H1 (cell line): ENCODE data around the gene R3HCC1L. TPM values are rescaled to one million over a fixed set of nuclear protein-coding genes. Genes with fewer than 3 reads are reported as not detected.

Source experiments
- CTCF ChIA-PET: fragments of 300-600 bp; sonication (Branson Sonifier 250); formaldehyde crosslinking; loops from one replicate; lab custom pipeline; 2021; ENCODE audit not compliant: partially characterized antibody; lab: Charles Lee
- POLR2A ChIA-PET: fragments of 300-600 bp; sonication (Branson Sonifier 250); formaldehyde crosslinking; loops from one replicate; lab custom pipeline; 2021; ENCODE audit warnings: inconsistent platforms; ENCODE audit not compliant: partially characterized antibody; lab: Charles Lee
- DNase-seq, 2 experiments: peaks; one replicate each; pipeline versions ENCODE4 v3.0.0 to v3.0.0-alpha.2; 2010 to 2022; ENCODE audit warnings: low spot score in 2 of 2, low read depth in 1 of 2, mixed read lengths in 1 of 2
- FAIRE-seq: peaks from 2 replicates; lab custom pipeline; 2011; peaks lifted over from hg19 to GRCh38; lab: Jason Lieb, UNC
- H2AFZ ChIP-seq: 2 replicates; pipeline ENCODE4 v1.8.1; 2012; ENCODE audit warnings: low read length, inconsistent platforms
- H2AK5ac ChIP-seq: 2 replicates; pipeline ENCODE4 v1.6.1; 2013; ENCODE audit warnings: low read depth, low read length
- H2BK120ac ChIP-seq: replicated peaks from 2 replicates; pipeline ENCODE3; 2013; ENCODE audit warnings: low read depth, low read length, inconsistent platforms
- H2BK12ac ChIP-seq: 2 replicates; pipeline ENCODE4 v1.6.1; 2013; ENCODE audit warnings: low read depth, low read length
- H2BK15ac ChIP-seq: 2 replicates; pipeline ENCODE4 v1.6.1; 2013; ENCODE audit warnings: low read length
- H2BK20ac ChIP-seq: 2 replicates; pipeline ENCODE4 v1.6.1; 2013; ENCODE audit warnings: low read length
- H2BK5ac ChIP-seq: 2 replicates; pipeline ENCODE4 v1.6.1; 2013; ENCODE audit warnings: low read depth, low read length
- H3K14ac ChIP-seq: 2 replicates; pipeline ENCODE4 v1.6.1; 2013; ENCODE audit warnings: inconsistent platforms; ENCODE audit not compliant: insufficient read length
- H3K18ac ChIP-seq: 2 replicates; pipeline ENCODE4 v1.6.1; 2013; ENCODE audit warnings: low read length; ENCODE audit errors: extremely low read depth
- H3K23ac ChIP-seq: 2 replicates; pipeline ENCODE4 v1.6.1; 2013; ENCODE audit warnings: inconsistent platforms; ENCODE audit not compliant: insufficient read length
- H3K23me2 ChIP-seq: 2 replicates; pipeline ENCODE4 v1.6.1; 2013; ENCODE audit warnings: low read depth, low read length
- H3K27ac ChIP-seq: 2 replicates; pipeline ENCODE4 v1.6.1; 2011; ENCODE audit warnings: low read depth, low read length, inconsistent platforms
- H3K27me3 ChIP-seq, 4 experiments: replicated peaks in 1 of 4; 1 replicate in 1 of 4; 2 replicates in 3 of 4; pipeline versions ENCODE4 v1.6.1 to v1.8.1; 2011 to 2013; ENCODE audit warnings: low read length in 3 of 4, mild to moderate bottlenecking in 3 of 4, inconsistent platforms in 2 of 4, mixed read lengths in 2 of 4, moderate library complexity in 1 of 4; ENCODE audit not compliant: control insufficient read depth in 3 of 4, insufficient read depth in 3 of 4; ENCODE audit errors: extremely low read depth in 1 of 4
- H3K36me3 ChIP-seq, 4 experiments: 2 replicates each; pipeline versions ENCODE4 v1.6.1 to v1.8.1; 2011 to 2013; ENCODE audit warnings: mild to moderate bottlenecking in 4 of 4, low read length in 3 of 4, moderate library complexity in 2 of 4, control low read depth in 1 of 4, inconsistent platforms in 1 of 4; ENCODE audit not compliant: insufficient read depth in 4 of 4, control insufficient read depth in 2 of 4
- H3K4ac ChIP-seq: replicated peaks from 2 replicates; pipeline ENCODE3; 2013; ENCODE audit warnings: low read length, low read depth, mixed read lengths, inconsistent platforms; ENCODE audit not compliant: insufficient read length
- H3K4me1 ChIP-seq, 4 experiments: replicated peaks in 1 of 4; 1 replicate in 1 of 4; 2 replicates in 3 of 4; pipeline versions ENCODE4 v1.6.1 to v1.8.1; 2011 to 2013; ENCODE audit warnings: low read length in 3 of 4, inconsistent platforms in 2 of 4, mixed read lengths in 1 of 4; ENCODE audit not compliant: insufficient read depth in 4 of 4, control insufficient read depth in 3 of 4
- H3K4me2 ChIP-seq, 2 experiments: 2 replicates each; pipeline versions ENCODE4 v1.6.1 to v1.8.1; 2011 to 2013; ENCODE audit warnings: low read depth in 2 of 2, low read length in 2 of 2, control low read depth in 1 of 2, inconsistent platforms in 1 of 2, mild to moderate bottlenecking in 1 of 2; ENCODE audit not compliant: insufficient read depth in 1 of 2
- H3K4me3 ChIP-seq, 4 experiments: fragments of 200-600, 300-600 bp in 1 of 4; sonication (generic), shearing (Covaris generic), sonication (Bioruptor Twin) in 1 of 4; 2 replicates each; pipeline versions ENCODE4 v1.5.1 to v1.8.1; 2011 to 2016; ENCODE audit warnings: low read length in 4 of 4, low read depth in 3 of 4, control low read depth in 2 of 4, inconsistent platforms in 2 of 4, mild to moderate bottlenecking in 2 of 4, mixed read lengths in 1 of 4, moderate library complexity in 1 of 4; ENCODE audit not compliant: insufficient read depth in 2 of 4; ENCODE audit errors: extremely low read depth in 1 of 4
- H3K56ac ChIP-seq: replicated peaks from 2 replicates; pipeline ENCODE3; 2013; ENCODE audit warnings: low read depth, mild to moderate bottlenecking, mixed read lengths, low read length, inconsistent platforms; ENCODE audit not compliant: insufficient read length
- H3K79me1 ChIP-seq: 2 replicates; pipeline ENCODE4 v1.6.1; 2013; ENCODE audit warnings: low read depth, low read length, control low read depth
- H3K79me2 ChIP-seq, 2 experiments: 2 replicates each; pipeline versions ENCODE4 v1.6.1 to v1.8.1; 2012 to 2013; ENCODE audit warnings: low read length in 2 of 2, mild to moderate bottlenecking in 2 of 2, inconsistent platforms in 1 of 2; ENCODE audit not compliant: insufficient read depth in 2 of 2, control insufficient read depth in 1 of 2
- H3K9ac ChIP-seq, 4 experiments: replicated peaks in 1 of 4; 1 replicate in 1 of 4; 2 replicates in 3 of 4; pipeline versions ENCODE4 v1.6.1 to v1.8.1; 2011 to 2013; ENCODE audit warnings: low read depth in 3 of 4, low read length in 3 of 4, control low read depth in 2 of 4, mild to moderate bottlenecking in 2 of 4, moderate library complexity in 2 of 4, inconsistent platforms in 1 of 4; ENCODE audit errors: extremely low read depth in 1 of 4
- H3K9me3 ChIP-seq, 2 experiments: 2 replicates each; pipeline versions ENCODE4 v1.6.1 to v1.8.1; 2012 to 2013; ENCODE audit warnings: mild to moderate bottlenecking in 2 of 2, moderate library complexity in 2 of 2, control low read depth in 1 of 2, inconsistent platforms in 1 of 2, low read depth in 1 of 2, low read length in 1 of 2, mixed read lengths in 1 of 2; ENCODE audit not compliant: insufficient read depth in 2 of 2
- H4K20me1 ChIP-seq, 2 experiments: replicated peaks in 1 of 2; 2 replicates each; pipeline versions ENCODE3 to v1.8.1; 2011 to 2013; ENCODE audit warnings: inconsistent platforms in 2 of 2, low read length in 2 of 2, mild to moderate bottlenecking in 1 of 2; ENCODE audit not compliant: insufficient read depth in 2 of 2, control insufficient read depth in 1 of 2
- H4K5ac ChIP-seq: 2 replicates; pipeline ENCODE4 v1.6.1; 2013; ENCODE audit warnings: low read length, low read depth, mixed read lengths, inconsistent platforms; ENCODE audit not compliant: insufficient read length
- H4K8ac ChIP-seq: 2 replicates; pipeline ENCODE4 v1.8.0; 2013; ENCODE audit warnings: mild to moderate bottlenecking, moderate library complexity, low read length, inconsistent platforms; ENCODE audit not compliant: insufficient read depth; ENCODE audit errors: extremely low read depth
- H4K91ac ChIP-seq: replicated peaks from 2 replicates; pipeline ENCODE3; 2013; ENCODE audit warnings: low read length, mixed read lengths, inconsistent platforms; ENCODE audit not compliant: insufficient read length
- BCL11A ChIP-seq, 2 experiments: IDR thresholded peaks; one replicate each; pipeline ENCODE4 v1.6.1; 2011; ENCODE audit warnings: low read depth in 2 of 2, low read length in 2 of 2, mild to moderate bottlenecking in 2 of 2
- CHD2 ChIP-seq: IDR thresholded peaks from 2 replicates; pipeline ENCODE4 v1.6.1; 2012; ENCODE audit warnings: low read length, improper control_type of control experiment
- CTBP2 ChIP-seq: IDR thresholded peaks from 2 replicates; pipeline ENCODE4 v1.7.0; 2011; ENCODE audit warnings: borderline replicate concordance, mild to moderate bottlenecking, moderate library complexity, mixed read lengths, low read length; ENCODE audit not compliant: insufficient read depth, insufficient read length
- E2F6 ChIP-seq: IDR thresholded peaks from 2 replicates; pipeline ENCODE4 v1.6.1; 2012; ENCODE audit warnings: inconsistent platforms
- GABPA ChIP-seq: IDR thresholded peaks from 2 replicates; pipeline ENCODE4 v1.6.1; 2011; ENCODE audit warnings: mild to moderate bottlenecking, low read length, moderate library complexity, borderline replicate concordance; ENCODE audit not compliant: insufficient read depth
- HDAC2 ChIP-seq, 2 experiments: fragments of 300-600 bp in 1 of 2; sonication (generic) in 1 of 2; IDR thresholded peaks; 2 replicates each; pipeline ENCODE4 v1.6.1; 2011 to 2012; ENCODE audit warnings: low read depth in 2 of 2, low read length in 2 of 2, mild to moderate bottlenecking in 2 of 2, moderate library complexity in 2 of 2, borderline replicate concordance in 1 of 2, inconsistent platforms in 1 of 2
- KDM4A ChIP-seq: IDR thresholded peaks from one replicate; pipeline ENCODE4 v1.7.1; 2012; ENCODE audit warnings: low read depth, mild to moderate bottlenecking, moderate library complexity, low read length, inconsistent platforms; ENCODE audit not compliant: severe bottlenecking
- PHF8 ChIP-seq: fragments of 200-600 bp; sonication (generic); conservative IDR thresholded peaks from 2 replicates; pipeline ENCODE4 v1.7.1; 2012; ENCODE audit warnings: low read depth, mild to moderate bottlenecking, inconsistent platforms, low read length, moderate library complexity
- SIRT6 ChIP-seq: IDR thresholded peaks from one replicate; pipeline ENCODE4 v1.7.1; 2012; ENCODE audit warnings: low read length, inconsistent platforms
- SP1 ChIP-seq: IDR thresholded peaks from 2 replicates; pipeline ENCODE4 v1.6.1; 2011; ENCODE audit warnings: low read depth, low read length
- TEAD4 ChIP-seq: IDR thresholded peaks from 2 replicates; pipeline ENCODE4 v1.6.1; 2012; ENCODE audit warnings: low read depth, low read length, inconsistent platforms, mixed read lengths
- YY1 ChIP-seq: IDR thresholded peaks from 2 replicates; pipeline ENCODE4 v1.6.1; 2011; ENCODE audit warnings: low read depth, mild to moderate bottlenecking, low read length
- WGBS, 2 experiments: shearing (Covaris generic) in 1 of 2; methylation state at CpG; one replicate each; pipeline versions ENCODE4 v1.1.6 to v1.1.7; 2013 to 2015; ENCODE audit warnings: low lambda C conversion rate in 2 of 2, mixed read lengths in 2 of 2, inconsistent platforms in 1 of 2, low coverage in 1 of 2, missing lambda C conversion rate in 1 of 2; ENCODE audit not compliant: insufficient replicate concordance in 2 of 2, insufficient coverage in 1 of 2, insufficient read length in 1 of 2; ENCODE audit errors: extremely low coverage in 1 of 2, missing lambda C conversion rate in 1 of 2; 5-methylcytosine and 5-hydroxymethylcytosine counted together
- polyA plus RNA-seq, 7 experiments: library from polyadenylated mRNA; depleted of rRNA in 3 of 7; stranded (reverse) in 5 of 7; unstranded in 2 of 7; fragments of >200 nt in 5 of 7; fragments of 200-250 nt in 2 of 7; gene quantifications; 1 replicate in 5 of 7; 2 replicates in 1 of 7; 4 replicates in 1 of 7; pipeline versions ENCODE4 v1.2.1 to v1.2.3, GENCODE V29; 2011 to 2013; ENCODE audit warnings: missing spikeins in 2 of 7, mixed read lengths in 2 of 7
- total RNA-seq: library from RNA; stranded (reverse); fragmentation: NEBNext Ultra II Directional; extraction: Animal tissue kit (Norgen Biotek cat#: 25700); gene quantifications from 2 replicates; pipeline ENCODE4 v1.2.1, GENCODE V29; 2021

Gene R3HCC1L
- total and polyA plus RNA-seq, 2 of the 8 experiments (the other 6 are each of a cell fraction or from before 2014, with no cell fraction given), result 6.9 to 13.9 TPM

GRCh38 chr10:98270073-98270740 lies 135.8 kb downstream of the R3HCC1L start:
- Histone ChIP-seq H4K91ac (no peak overlapping the region), H4K8ac (peak overlapping the region; percentile 7; the same call in 1 of the 2 replicates), H2BK120ac (no peak overlapping the region), H3K4ac (no peak overlapping the region), H3K27ac (no peak overlapping the region), H2BK15ac (no peak overlapping the region), H3K79me2 (no peaks in the 10 kb centered on the region), H2AK5ac (no peak overlapping the region), H3K4me3 (no peak overlapping the region), H4K5ac (no peak overlapping the region), H3K4me1 (peaks cover 0 to 16% (median 9%) of the 10 kb centered on the region in 4 experiments; a peak in 6 of 7 replicates), H4K20me1 (no peaks in the 10 kb centered on the region), H3K27me3 (peaks cover 0 to 12% (median 5%) of the 10 kb centered on the region in 4 experiments; a peak in 4 of 7 replicates), H3K23ac (no peak overlapping the region), H3K79me1 (no peaks in the 10 kb centered on the region), H2BK12ac (peak overlapping the region; percentile 62; the same call in 1 of the 2 replicates), H3K9me3 (no peaks in the 10 kb centered on the region), H2BK5ac (no peak overlapping the region), H2BK20ac (no peak overlapping the region), H3K56ac (no peak overlapping the region), H2AFZ (no peak overlapping the region), H3K36me3 (no peaks in the 10 kb centered on the region), H3K18ac (no peak overlapping the region), H3K14ac (no peak overlapping the region), H3K23me2 (peaks cover 2% of the 10 kb centered on the region; the same call in 1 of the 2 replicates), H3K4me2 (no peak overlapping the region; a peak in 1 of 4 replicates), H3K9ac (no peak overlapping the region)
- no peak for FAIRE-seq
- DNase-seq, result no peak
- ChIA-PET POLR2A (no interaction called here), CTCF (interaction anchor here (0.8 to 3.8 kb wide), 6 partner anchors 9 to 99 kb away, joined by 3 to 24 read pairs (median 7); no protein-coding TSS in a partner anchor)
- WGBS, 2 experiments, result 81% methylated on average over 10 of the region's 10 CpGs; no CpG with 5 or more reads in 1 of the 2 experiments
- TF ChIP-seq E2F6, result no peak
- no peak for TF ChIP-seq CHD2
- no peak for TF ChIP-seq GABPA
- TF ChIP-seq YY1, result no peak
- TF ChIP-seq BCL11A (IDR thresholded peaks at IDR 0.05; ENCODE audit: low read depth in 2 of 2, low read length in 2 of 2), result no peak
- no peak for TF ChIP-seq HDAC2 (IDR thresholded peaks at IDR 0.05; ENCODE audit: borderline replicate concordance in 1 of 2, low read depth in 2 of 2, low read length in 2 of 2)
- no peak for TF ChIP-seq TEAD4
- TF ChIP-seq SP1, result no peak
- TF ChIP-seq CTBP2, result no peak
- TF ChIP-seq PHF8, result no peak
- TF ChIP-seq KDM4A, result no peak
- no peak for TF ChIP-seq SIRT6
